Bronchial epithelial cell (primary cell): ENCODE measurements around the gene FAM177A1. TPM values are rescaled to one million over a fixed set of nuclear protein-coding genes. Genes with fewer than 3 reads are reported as not detected.

Experiments
- DNase-seq: peaks from one replicate; pipeline ENCODE4 v3.0.0-alpha.2; 2010; ENCODE audit warnings: low read depth
- FAIRE-seq: peaks from 2 replicates; lab custom pipeline; 2011; peaks lifted over from hg19 to GRCh38; lab: Jason Lieb, UNC
- H3K27me3 ChIP-seq: 2 replicates; pipeline ENCODE4 v1.5.1; 2011; ENCODE audit warnings: low read length; ENCODE audit not compliant: control insufficient read depth, insufficient read depth
- H3K36me3 ChIP-seq: 2 replicates; pipeline ENCODE4 v1.5.1; 2011; ENCODE audit warnings: low read length; ENCODE audit not compliant: control insufficient read depth, insufficient read depth
- H3K4me3 ChIP-seq: 2 replicates; pipeline ENCODE4 v1.5.1; 2011; ENCODE audit warnings: mild to moderate bottlenecking, low read depth, low read length, control low read depth
- CTCF ChIP-seq: IDR thresholded peaks from 2 replicates; pipeline ENCODE4 v1.5.1; 2011; ENCODE audit warnings: mild to moderate bottlenecking, moderate library complexity, low read length, control low read depth, inconsistent platforms; ENCODE audit not compliant: insufficient read depth, severe bottlenecking
- total RNA-seq: library from RNA; depleted of rRNA; stranded (reverse); fragments of >200 nt; gene quantifications from 2 replicates; pipeline ENCODE4 v1.2.1, GENCODE V29; 2014

Gene FAM177A1
- total RNA-seq, 1 donor from 2014 or later: 42.9 TPM

GRCh38 chr14:35068238-35069012 is 22.4 kb downstream of the FAM177A1 start:
- DNase-seq: no peak
- FAIRE-seq: no peak
- Histone ChIP-seq H3K27me3 (no peaks in the 10 kb centered on the region), H3K4me3 (no peak overlapping the region), H3K36me3 (peaks cover 6% of the 10 kb centered on the region)
- TF ChIP-seq CTCF: no peak

- TF ChIP-seq CTCF: no peak
- no peak overlapping the region for H3K4me3 ChIP-seq
- no peaks in the 10 kb centered on the region for H3K27me3 ChIP-seq
- DNase-seq (no peak), FAIRE-seq (no peak)
- peaks cover 9% of the 10 kb centered on the region for H3K36me3 ChIP-seq
Observed at GRCh38 chr14:35072226-35072625, 26.2 kb downstream of the FAM177A1 start.

GRCh38 chr14:35073486-35073885 is 27.4 kb downstream of the FAM177A1 start:
- Histone ChIP-seq H3K27me3 (no peaks in the 10 kb centered on the region), H3K36me3 (peaks cover 7% of the 10 kb centered on the region), H3K4me3 (no peak overlapping the region)
- TF ChIP-seq CTCF: no peak
- FAIRE-seq (no peak), DNase-seq (no peak)

- Histone ChIP-seq H3K4me3 (no peak overlapping the region), H3K27me3 (no peaks in the 10 kb centered on the region), H3K36me3 (peaks cover 3% of the 10 kb centered on the region)
- FAIRE-seq (no peak), DNase-seq (no peak)
- no peak for TF ChIP-seq CTCF
Observed at GRCh38 chr14:35078082-35078481, 32.0 kb downstream of the FAM177A1 start.

GRCh38 chr14:35079742-35080141 is 33.7 kb downstream of the FAM177A1 start:
- peaks cover 4% of the 10 kb centered on the region for H3K36me3 ChIP-seq
- FAIRE-seq: no peak

More at GRCh38 chr14:35079742-35080141, 33.7 kb downstream of the FAM177A1 start:
- no peak for TF ChIP-seq CTCF
- H3K27me3 ChIP-seq: no peaks in the 10 kb centered on the region
- H3K4me3 ChIP-seq: no peak overlapping the region
- peak; percentile 2 for DNase-seq
